ENCODE data around the gene SCN3A. TPM values are rescaled to one million over a fixed set of nuclear protein-coding genes. Genes with fewer than 3 reads are reported as not detected.
A peak's percentile ranks its signal among the peaks of the same experiment; 100 is the strongest.

SCN3A gene
- total RNA-seq, 1 donor from 2014 or later, result 23.8 TPM

GRCh38 chr2:165112133-165112573, 91.7 kb downstream of the SCN3A start:
- no peak for DNase-seq (ENCODE audit: low read depth)

GRCh38 chr2:165110394-165110793, 93.5 kb downstream of the SCN3A start:
- no peak for DNase-seq (ENCODE audit: low read depth)

GRCh38 chr2:165109915-165110314, 93.9 kb downstream of the SCN3A start:
- DNase-seq (ENCODE audit: low read depth), result no peak

- no peak for DNase-seq (ENCODE audit: low read depth)
Observed at GRCh38 chr2:165105926-165106325, 97.9 kb downstream of the SCN3A start.

- DNase-seq (ENCODE audit: low read depth), result no peak
Observed at GRCh38 chr2:165087933-165088901, 115.6 kb downstream of the SCN3A start.

GRCh38 chr2:165086337-165086736, 117.5 kb downstream of the SCN3A start:
- DNase-seq (ENCODE audit: low read depth), result no peak

- no peak for DNase-seq (ENCODE audit: low read depth)
Observed at GRCh38 chr2:165083326-165083725, 120.5 kb downstream of the SCN3A start.

GRCh38 chr2:165082479-165082878, 121.4 kb downstream of the SCN3A start:
- DNase-seq (ENCODE audit: low read depth), result no peak

GRCh38 chr2:165081276-165081675, 122.6 kb downstream of the SCN3A start:
- DNase-seq (ENCODE audit: low read depth), result no peak

GRCh38 chr2:165079432-165079831, 124.4 kb downstream of the SCN3A start:
- DNase-seq (ENCODE audit: low read depth), result no peak

- no peak for DNase-seq (ENCODE audit: low read depth)
Observed at GRCh38 chr2:165078913-165079312, 124.9 kb downstream of the SCN3A start.

GRCh38 chr2:165074884-165075283, 129.0 kb downstream of the SCN3A start:
- no peak for DNase-seq (ENCODE audit: low read depth)

- DNase-seq (ENCODE audit: low read depth), result no peak
Observed at GRCh38 chr2:165074323-165074722, 129.5 kb downstream of the SCN3A start.

GRCh38 chr2:165070076-165070475, 133.8 kb downstream of the SCN3A start:
- no peak for DNase-seq (ENCODE audit: low read depth)

GRCh38 chr2:165069151-165069550, 134.7 kb downstream of the SCN3A start:
- DNase-seq (ENCODE audit: low read depth), result no peak

GRCh38 chr2:165068487-165068757, 135.4 kb downstream of the SCN3A start:
- no peak for DNase-seq (ENCODE audit: low read depth)

- peak; percentile 69 for DNase-seq (ENCODE audit: low read depth)
Observed at GRCh38 chr2:165067643-165068486, 136.0 kb downstream of the SCN3A start.

GRCh38 chr2:165064743-165065142, 139.1 kb downstream of the SCN3A start:
- no peak for DNase-seq (ENCODE audit: low read depth)

- DNase-seq (ENCODE audit: low read depth), result no peak
Observed at GRCh38 chr2:165060411-165060810, 143.4 kb downstream of the SCN3A start.

GRCh38 chr2:165058476-165059265, 145.2 kb downstream of the SCN3A start:
- DNase-seq (ENCODE audit: low read depth), result no peak

GRCh38 chr2:165057931-165058330, 145.9 kb downstream of the SCN3A start:
- no peak for DNase-seq (ENCODE audit: low read depth)

- no peak for DNase-seq (ENCODE audit: low read depth)
Observed at GRCh38 chr2:165057308-165057707, 146.5 kb downstream of the SCN3A start.

Measured in renal cortical epithelial cell (primary cell).